ENCODE data around the gene MAP9. TPM values are rescaled to one million over a fixed set of nuclear protein-coding genes. Genes with fewer than 3 reads are reported as not detected.
"Not testable (repeated sequence)": the region's sequence is repeated elsewhere in the genome, so short reads cannot be mapped to it uniquely, and the experiment has no call there.

MAP9 gene
- total RNA-seq, 1 donor from 2014 or later = 1.7 TPM

- peak; percentile 57 for ATAC-seq
Observed at GRCh38 chr4:155342142-155342541, 34.6 kb downstream of the MAP9 start.

- ATAC-seq = no peak
Observed at GRCh38 chr4:155339999-155340398, 36.8 kb downstream of the MAP9 start.

GRCh38 chr4:155339588-155339987 lies 37.2 kb downstream of the MAP9 start:
- ATAC-seq = no peak

GRCh38 chr4:155338196-155338595 lies 38.6 kb downstream of the MAP9 start:
- no peak for ATAC-seq

- no peak for ATAC-seq
Observed at GRCh38 chr4:155336242-155336641, 40.5 kb downstream of the MAP9 start.

GRCh38 chr4:155331478-155331877 lies 45.3 kb downstream of the MAP9 start:
- no peak for ATAC-seq

GRCh38 chr4:155322782-155323181 lies 54.0 kb downstream of the MAP9 start:
- ATAC-seq = no peak

GRCh38 chr4:155321006-155321405 lies 55.8 kb downstream of the MAP9 start:
- no peak for ATAC-seq

- no peak for ATAC-seq
Observed at GRCh38 chr4:155319516-155319915, 57.2 kb downstream of the MAP9 start.

GRCh38 chr4:155312027-155312426 lies 64.7 kb downstream of the MAP9 start:
- ATAC-seq = not testable (repeated sequence)

GRCh38 chr4:155307731-155308277 lies 69.0 kb downstream of the MAP9 start:
- no peak for ATAC-seq

- no peak for ATAC-seq
Observed at GRCh38 chr4:155305619-155306018, 71.1 kb downstream of the MAP9 start.

GRCh38 chr4:155304375-155304774 lies 72.4 kb downstream of the MAP9 start:
- ATAC-seq = peak; percentile 91

GRCh38 chr4:155299103-155299502 lies 77.7 kb downstream of the MAP9 start:
- no peak for ATAC-seq

Other genes starting within 250 kb of the MAP9 start
- gene NPY2R, start 168.3 kb downstream of the MAP9 start, total RNA-seq = not detected